SK-N-SH treated with all-trans-retinoic acid at 6 μM for 48 hours (cell line): ENCODE data around the gene VARS1.

Experiments
- ATAC-seq: fragments of 200-7000 bp; cut with Tn5 transposase; 3 replicates; pipeline ENCODE4 v1.9.1; 2020; ENCODE audit warnings: mild to moderate bottlenecking, moderate library complexity
- ARNTL ChIP-seq: fragments of 450-650 bp; formaldehyde crosslinking; IDR thresholded peaks from 2 replicates; pipeline ENCODE4 v1.5.0; 2020; ENCODE audit warnings: low read depth, mild to moderate bottlenecking, moderate library complexity, borderline replicate concordance
- CREB5 ChIP-seq: fragments of 250-450 bp; sonication (Bioruptor Pico); IDR thresholded peaks from 2 replicates; pipeline ENCODE4 v1.5.1; 2020; ENCODE audit warnings: low read depth, mild to moderate bottlenecking, moderate library complexity
- ESRRG ChIP-seq: fragments of 250-450 bp; sonication (Bioruptor Pico); IDR thresholded peaks from 2 replicates; pipeline ENCODE4 v1.6.1; 2021; ENCODE audit warnings: mild to moderate bottlenecking
- GLIS3 ChIP-seq: fragments of 250-450 bp; sonication (Bioruptor Pico); IDR thresholded peaks from 2 replicates; pipeline ENCODE4 v1.5.0; 2020; ENCODE audit warnings: mild to moderate bottlenecking, moderate library complexity
- ISL1 ChIP-seq: fragments of 250-450 bp; sonication (Bioruptor Pico); IDR thresholded peaks from 2 replicates; pipeline ENCODE4 v2.1.2; 2022; ENCODE audit warnings: mild to moderate bottlenecking, moderate library complexity
- OSR1 ChIP-seq: fragments of 250-450 bp; sonication (Bioruptor Pico); IDR thresholded peaks from 2 replicates; pipeline ENCODE4 v1.8.0; 2022; ENCODE audit warnings: moderate library complexity, mild to moderate bottlenecking, inconsistent platforms
- RARB ChIP-seq: fragments of 250-450 bp; sonication (Bioruptor Pico); IDR thresholded peaks from 2 replicates; pipeline ENCODE4 v1.8.0; 2021; ENCODE audit warnings: mild to moderate bottlenecking, moderate library complexity
- SNAI2 ChIP-seq: fragments of 250-450 bp; sonication (Bioruptor Pico); IDR thresholded peaks from 2 replicates; pipeline ENCODE4 v1.5.0; 2020; ENCODE audit warnings: mild to moderate bottlenecking, moderate library complexity
- TCF4 ChIP-seq: fragments of 250-450 bp; sonication (Bioruptor Pico); IDR thresholded peaks from 2 replicates; pipeline ENCODE4 v1.8.0; 2021; ENCODE audit warnings: mild to moderate bottlenecking, moderate library complexity, borderline replicate concordance
- TOX ChIP-seq: fragments of 250-450 bp; sonication (Bioruptor Pico); IDR thresholded peaks from 2 replicates; pipeline ENCODE4 v1.8.0; 2021; ENCODE audit warnings: mild to moderate bottlenecking, moderate library complexity, borderline replicate concordance
- TSHZ2 ChIP-seq: fragments of 250-450 bp; sonication (Bioruptor Pico); IDR thresholded peaks from 2 replicates; pipeline ENCODE4 v1.5.0; 2020; ENCODE audit warnings: mild to moderate bottlenecking, moderate library complexity
- ZC3H10 ChIP-seq: fragments of 250-450 bp; sonication (Bioruptor Pico); IDR thresholded peaks from 2 replicates; pipeline ENCODE4 v1.5.1; 2021; ENCODE audit warnings: mild to moderate bottlenecking, moderate library complexity
- ZFP3 ChIP-seq: fragments of 250-450 bp; sonication (Bioruptor Pico); IDR thresholded peaks from 2 replicates; pipeline ENCODE4 v1.5.0; 2020; ENCODE audit warnings: mild to moderate bottlenecking, moderate library complexity
- ZNF565 ChIP-seq: fragments of 450-650 bp; formaldehyde crosslinking; conservative IDR thresholded peaks from 2 replicates; pipeline ENCODE4 v1.5.0; 2020; ENCODE audit warnings: low read depth, mild to moderate bottlenecking, moderate library complexity
- ZNF70 ChIP-seq: fragments of 450-650 bp; formaldehyde crosslinking; IDR thresholded peaks from 2 replicates; pipeline ENCODE4 v1.5.0; 2020; ENCODE audit warnings: mild to moderate bottlenecking, moderate library complexity
- TF ChIP-seq, protein P1 (sequence below): fragments of 250-450 bp; sonication (Bioruptor Pico); IDR thresholded peaks from 2 replicates; pipeline ENCODE4 v1.8.0; 2020; ENCODE audit warnings: mild to moderate bottlenecking, moderate library complexity, borderline replicate concordance
- TF ChIP-seq, protein P2 (sequence below): fragments of 250-450 bp; sonication (Bioruptor Pico); IDR thresholded peaks from 2 replicates; pipeline ENCODE4 v1.5.1; 2021; ENCODE audit warnings: mild to moderate bottlenecking, moderate library complexity
- TF ChIP-seq, protein P3 (sequence below): fragments of 250-450 bp; sonication (Bioruptor Pico); IDR thresholded peaks from 2 replicates; pipeline ENCODE4 v1.8.0; 2021; ENCODE audit warnings: low read depth, mild to moderate bottlenecking, moderate library complexity, borderline replicate concordance

VARS1 gene

GRCh38 chr6:31827286-31828079 is 31.9 kb upstream of the VARS1 start, which contains the start of gene HSPA1B:
HSPA1B (plus strand) TSS chr6:31827738; CDS start chr6:31827951, 213 bp downstream.
- ATAC-seq: peak; percentile 90
- TF ChIP-seq ZNF565 (CRISPR knock-in tag) (no peak), GLIS3 (CRISPR knock-in tag) (no peak), RARB (CRISPR knock-in tag) (no peak), ZNF70 (CRISPR knock-in tag) (no peak), TOX (no peak), CREB5 (no peak), TCF4 (CRISPR knock-in tag) (no peak), ESRRG (CRISPR knock-in tag) (no peak), ZC3H10 (CRISPR knock-in tag) (no peak)
- TF ChIP-seq, protein P1, sequence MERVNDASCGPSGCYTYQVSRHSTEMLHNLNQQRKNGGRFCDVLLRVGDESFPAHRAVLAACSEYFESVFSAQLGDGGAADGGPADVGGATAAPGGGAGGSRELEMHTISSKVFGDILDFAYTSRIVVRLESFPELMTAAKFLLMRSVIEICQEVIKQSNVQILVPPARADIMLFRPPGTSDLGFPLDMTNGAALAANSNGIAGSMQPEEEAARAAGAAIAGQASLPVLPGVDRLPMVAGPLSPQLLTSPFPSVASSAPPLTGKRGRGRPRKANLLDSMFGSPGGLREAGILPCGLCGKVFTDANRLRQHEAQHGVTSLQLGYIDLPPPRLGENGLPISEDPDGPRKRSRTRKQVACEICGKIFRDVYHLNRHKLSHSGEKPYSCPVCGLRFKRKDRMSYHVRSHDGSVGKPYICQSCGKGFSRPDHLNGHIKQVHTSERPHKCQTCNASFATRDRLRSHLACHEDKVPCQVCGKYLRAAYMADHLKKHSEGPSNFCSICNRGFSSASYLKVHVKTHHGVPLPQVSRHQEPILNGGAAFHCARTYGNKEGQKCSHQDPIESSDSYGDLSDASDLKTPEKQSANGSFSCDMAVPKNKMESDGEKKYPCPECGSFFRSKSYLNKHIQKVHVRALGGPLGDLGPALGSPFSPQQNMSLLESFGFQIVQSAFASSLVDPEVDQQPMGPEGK (CRISPR knock-in tag): no peak

DNA sequence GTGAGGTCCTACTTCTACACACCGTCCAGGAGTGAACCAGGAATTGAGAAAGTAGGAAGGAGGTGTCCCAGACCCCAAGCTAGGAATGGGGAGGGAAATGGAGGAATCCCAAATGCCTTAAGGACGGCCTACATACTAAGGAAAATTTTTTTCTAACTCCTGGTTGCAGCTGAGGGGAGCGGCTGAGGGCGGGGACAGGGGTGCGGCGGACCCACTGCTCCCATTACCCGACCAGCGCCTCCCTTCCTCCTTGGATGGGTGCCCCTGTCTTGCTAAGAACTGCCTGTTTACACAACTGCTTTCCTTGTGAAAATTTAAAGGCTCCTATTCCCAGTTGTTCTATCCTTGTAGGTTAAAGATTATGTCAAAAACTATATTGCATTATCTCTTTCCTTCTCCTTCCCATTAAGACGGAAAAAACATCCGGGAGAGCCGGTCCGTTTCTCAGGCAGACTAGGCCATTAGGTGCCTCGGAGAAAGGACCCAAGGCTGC is 31.3 kb upstream of the VARS1 start:
- peak; percentile 36 for ATAC-seq
- TF ChIP-seq, protein P2, sequence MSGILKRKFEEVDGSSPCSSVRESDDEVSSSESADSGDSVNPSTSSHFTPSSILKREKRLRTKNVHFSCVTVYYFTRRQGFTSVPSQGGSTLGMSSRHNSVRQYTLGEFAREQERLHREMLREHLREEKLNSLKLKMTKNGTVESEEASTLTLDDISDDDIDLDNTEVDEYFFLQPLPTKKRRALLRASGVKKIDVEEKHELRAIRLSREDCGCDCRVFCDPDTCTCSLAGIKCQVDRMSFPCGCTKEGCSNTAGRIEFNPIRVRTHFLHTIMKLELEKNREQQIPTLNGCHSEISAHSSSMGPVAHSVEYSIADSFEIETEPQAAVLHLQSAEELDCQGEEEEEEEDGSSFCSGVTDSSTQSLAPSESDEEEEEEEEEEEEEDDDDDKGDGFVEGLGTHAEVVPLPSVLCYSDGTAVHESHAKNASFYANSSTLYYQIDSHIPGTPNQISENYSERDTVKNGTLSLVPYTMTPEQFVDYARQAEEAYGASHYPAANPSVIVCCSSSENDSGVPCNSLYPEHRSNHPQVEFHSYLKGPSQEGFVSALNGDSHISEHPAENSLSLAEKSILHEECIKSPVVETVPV (CRISPR knock-in tag): no peak
- TF ChIP-seq, protein P1 (CRISPR knock-in tag): no peak
- TF ChIP-seq TOX: no peak
- TF ChIP-seq OSR1 (CRISPR knock-in tag): no peak
- no peak for TF ChIP-seq TCF4 (CRISPR knock-in tag)
- no peak for TF ChIP-seq ESRRG (CRISPR knock-in tag)
- TF ChIP-seq TSHZ2 (CRISPR knock-in tag): no peak
- no peak for TF ChIP-seq ZC3H10 (CRISPR knock-in tag)
- TF ChIP-seq GLIS3 (CRISPR knock-in tag): no peak
- TF ChIP-seq ZFP3 (CRISPR knock-in tag): no peak
- no peak for TF ChIP-seq ISL1 (CRISPR knock-in tag)
- no peak for TF ChIP-seq ARNTL (CRISPR knock-in tag)
- no peak for TF ChIP-seq SNAI2 (CRISPR knock-in tag)
- TF ChIP-seq, protein P3, sequence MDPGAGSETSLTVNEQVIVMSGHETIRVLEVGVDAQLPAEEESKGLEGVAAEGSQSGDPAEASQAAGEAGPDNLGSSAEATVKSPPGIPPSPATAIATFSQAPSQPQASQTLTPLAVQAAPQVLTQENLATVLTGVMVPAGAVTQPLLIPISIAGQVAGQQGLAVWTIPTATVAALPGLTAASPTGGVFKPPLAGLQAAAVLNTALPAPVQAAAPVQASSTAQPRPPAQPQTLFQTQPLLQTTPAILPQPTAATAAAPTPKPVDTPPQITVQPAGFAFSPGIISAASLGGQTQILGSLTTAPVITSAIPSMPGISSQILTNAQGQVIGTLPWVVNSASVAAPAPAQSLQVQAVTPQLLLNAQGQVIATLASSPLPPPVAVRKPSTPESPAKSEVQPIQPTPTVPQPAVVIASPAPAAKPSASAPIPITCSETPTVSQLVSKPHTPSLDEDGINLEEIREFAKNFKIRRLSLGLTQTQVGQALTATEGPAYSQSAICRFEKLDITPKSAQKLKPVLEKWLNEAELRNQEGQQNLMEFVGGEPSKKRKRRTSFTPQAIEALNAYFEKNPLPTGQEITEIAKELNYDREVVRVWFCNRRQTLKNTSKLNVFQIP (CRISPR knock-in tag): no peak
